ENCODE results near the gene DUSP5. TPM values are rescaled to one million over a fixed set of nuclear protein-coding genes. Genes with fewer than 3 reads are reported as not detected.
A peak's percentile ranks its signal among the peaks of the same experiment; 100 is the strongest.

Gene DUSP5
- total RNA-seq, 2 experiments from 2014 or later, result 64.3 to 66.2 TPM

DNA sequence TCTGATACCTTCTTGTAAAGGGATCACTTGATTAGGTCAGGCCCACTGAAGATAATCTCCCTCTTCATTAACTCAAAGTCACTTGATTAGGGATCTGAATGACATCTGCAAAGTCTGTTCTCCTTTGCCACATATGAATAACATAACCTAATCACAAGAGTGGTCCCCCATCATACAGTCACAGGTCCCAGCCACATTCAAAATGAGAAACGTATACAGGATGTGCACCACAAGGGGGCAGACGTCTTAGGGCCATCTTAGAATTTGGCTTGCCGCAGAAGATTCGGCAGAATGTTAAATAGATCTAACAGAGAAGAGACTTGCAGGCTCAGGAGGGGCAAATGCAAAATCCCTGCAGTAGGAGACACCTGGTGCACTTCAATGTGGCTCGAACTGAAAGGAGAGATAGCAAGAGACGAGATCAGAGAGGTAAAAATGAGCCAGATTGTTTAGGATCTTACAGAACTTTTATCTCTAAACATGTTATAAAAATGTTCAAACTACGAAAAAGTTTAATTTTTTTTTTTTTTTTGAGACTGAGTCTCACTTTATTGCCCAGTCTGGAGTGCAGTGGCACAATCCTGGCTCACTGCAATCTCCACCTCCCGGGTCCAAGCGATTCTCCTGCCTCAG, 59.4 kb downstream of the DUSP5 start:
- TF ChIP-seq, protein P1, sequence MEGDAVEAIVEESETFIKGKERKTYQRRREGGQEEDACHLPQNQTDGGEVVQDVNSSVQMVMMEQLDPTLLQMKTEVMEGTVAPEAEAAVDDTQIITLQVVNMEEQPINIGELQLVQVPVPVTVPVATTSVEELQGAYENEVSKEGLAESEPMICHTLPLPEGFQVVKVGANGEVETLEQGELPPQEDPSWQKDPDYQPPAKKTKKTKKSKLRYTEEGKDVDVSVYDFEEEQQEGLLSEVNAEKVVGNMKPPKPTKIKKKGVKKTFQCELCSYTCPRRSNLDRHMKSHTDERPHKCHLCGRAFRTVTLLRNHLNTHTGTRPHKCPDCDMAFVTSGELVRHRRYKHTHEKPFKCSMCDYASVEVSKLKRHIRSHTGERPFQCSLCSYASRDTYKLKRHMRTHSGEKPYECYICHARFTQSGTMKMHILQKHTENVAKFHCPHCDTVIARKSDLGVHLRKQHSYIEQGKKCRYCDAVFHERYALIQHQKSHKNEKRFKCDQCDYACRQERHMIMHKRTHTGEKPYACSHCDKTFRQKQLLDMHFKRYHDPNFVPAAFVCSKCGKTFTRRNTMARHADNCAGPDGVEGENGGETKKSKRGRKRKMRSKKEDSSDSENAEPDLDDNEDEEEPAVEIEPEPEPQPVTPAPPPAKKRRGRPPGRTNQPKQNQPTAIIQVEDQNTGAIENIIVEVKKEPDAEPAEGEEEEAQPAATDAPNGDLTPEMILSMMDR (IDR thresholded peaks at IDR 0.05), result peak; percentile 85
- H3K9me3 ChIP-seq (ENCODE audit: control insufficient read depth in 1 of 2, insufficient read depth in 1 of 2, low read length in 2 of 2), result no peaks in the 10 kb centered on the region
- H3K4me1 ChIP-seq (ENCODE audit: insufficient read depth, low read length), result peaks cover 5% of the 10 kb centered on the region
- H3K27ac ChIP-seq (ENCODE audit: low read depth in 1 of 2, low read length in 2 of 2), result no peak overlapping the region
- intact Hi-C loops (cut with DNase I, micrococcal nuclease), result loop anchor here (2.0 to 10.0 kb wide), 3 partner anchors 1580 to 1758 kb away; no protein-coding TSS in a partner anchor
- Mint-ChIP-seq H3K4me3 (no peak overlapping the region), H3K36me3 (ENCODE audit: low read depth) (no peaks in the 10 kb centered on the region), H3K9me3 (no peaks in the 10 kb centered on the region), H3K4me1 (ENCODE audit: low read depth) (peaks cover 4% of the 10 kb centered on the region), H3K27me3 (peaks cover 5% of the 10 kb centered on the region), H3K27ac (no peak overlapping the region)
- ChIA-PET POLR2A (no interaction called here), CTCF (interaction anchor here (1.5 kb wide), 1 partner anchor 8 kb away, joined by 8 read pairs; no protein-coding TSS in a partner anchor)
- H3K36me3 ChIP-seq (ENCODE audit: insufficient read depth, low read length), result no peaks in the 10 kb centered on the region
- peaks cover 0 to 4% of the 10 kb centered on the region in 2 experiments for H3K27me3 ChIP-seq (ENCODE audit: control insufficient read depth in 1 of 2, insufficient read depth in 2 of 2, low read length in 2 of 2)
- ATAC-seq (ENCODE audit: poor library complexity) (peak; percentile 98), DNase-seq (peak; percentile 42 to 86 (median 60))
- H3K4me3 ChIP-seq (ENCODE audit: low read length), result no peak overlapping the region

DNA sequence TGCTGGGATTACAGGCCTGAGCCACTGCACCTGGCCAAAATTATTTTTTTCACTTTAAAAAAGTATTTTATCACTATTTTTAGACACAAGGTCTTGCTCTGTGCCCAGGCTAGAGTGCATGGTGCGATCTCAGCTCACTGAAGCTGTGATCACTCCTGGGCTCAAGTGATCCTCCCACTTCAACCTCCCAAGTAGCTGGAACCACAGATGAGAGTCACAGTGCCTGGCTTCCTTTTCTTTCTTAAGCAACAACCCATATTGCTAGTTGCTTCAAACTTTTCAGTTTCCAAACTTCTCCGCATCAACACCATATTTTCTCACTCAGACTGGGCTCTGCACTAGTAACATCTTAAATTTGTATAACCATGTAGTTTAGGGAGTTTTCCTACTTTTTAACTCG, 60.3 kb downstream of the DUSP5 start:
- DNase-seq (no peak), ATAC-seq (ENCODE audit: poor library complexity) (no peak)
- no peak overlapping the region for H3K4me3 ChIP-seq (ENCODE audit: low read length)
- Mint-ChIP-seq H3K27me3 (peaks cover 13% of the 10 kb centered on the region), H3K4me3 (no peak overlapping the region), H3K4me1 (ENCODE audit: low read depth) (peaks cover 4% of the 10 kb centered on the region), H3K9me3 (no peaks in the 10 kb centered on the region), H3K36me3 (ENCODE audit: low read depth) (no peaks in the 10 kb centered on the region), H3K27ac (no peak overlapping the region)
- TF ChIP-seq, protein P1 (IDR thresholded peaks at IDR 0.05), result no peak
- H3K36me3 ChIP-seq (ENCODE audit: insufficient read depth, low read length), result no peaks in the 10 kb centered on the region
- ChIA-PET POLR2A (no interaction called here), CTCF (interaction anchor here (0.7 to 1.5 kb wide), 2 partner anchors 9 to 646 kb away, joined by 3 to 8 read pairs; no protein-coding TSS in a partner anchor)
- intact Hi-C loops (cut with DNase I, micrococcal nuclease), result loop anchor here in 1 of 2 experiments (5.0 to 10.0 kb wide), 2 partner anchors 1579 to 1757 kb away; no protein-coding TSS in a partner anchor
- H3K4me1 ChIP-seq (ENCODE audit: insufficient read depth, low read length), result peaks cover 5% of the 10 kb centered on the region
- no peaks in the 10 kb centered on the region for H3K27me3 ChIP-seq (ENCODE audit: control insufficient read depth in 1 of 2, insufficient read depth in 2 of 2, low read length in 2 of 2)
- no peaks in the 10 kb centered on the region for H3K9me3 ChIP-seq (ENCODE audit: control insufficient read depth in 1 of 2, insufficient read depth in 1 of 2, low read length in 2 of 2)
- H3K27ac ChIP-seq (ENCODE audit: low read depth in 1 of 2, low read length in 2 of 2), result no peak overlapping the region

DNA sequence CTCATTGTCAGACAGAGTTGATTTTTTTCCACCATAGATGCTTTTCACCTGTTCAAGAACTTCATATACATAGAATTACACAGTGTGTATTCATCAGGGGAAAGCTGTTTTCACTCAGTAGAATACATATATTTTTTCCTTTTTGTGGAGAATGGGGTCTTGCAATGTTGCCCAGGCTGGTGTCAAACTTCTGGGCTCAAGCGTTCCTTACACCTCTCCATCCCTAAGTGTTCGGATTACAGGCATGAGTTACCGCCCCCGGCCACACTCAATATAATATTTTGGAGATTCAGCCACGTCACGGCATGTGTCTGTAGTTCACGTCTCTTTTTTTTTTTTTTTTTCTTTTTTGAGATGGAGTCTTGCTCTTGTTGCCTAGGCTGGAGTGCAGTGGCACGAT, 62.3 kb downstream of the DUSP5 start:
- no peak for DNase-seq
- Histone ChIP-seq H3K36me3 (ENCODE audit: insufficient read depth, low read length) (no peaks in the 10 kb centered on the region), H3K27me3 (ENCODE audit: control insufficient read depth in 1 of 2, insufficient read depth in 2 of 2, low read length in 2 of 2) (no peaks in the 10 kb centered on the region), H3K4me1 (ENCODE audit: insufficient read depth, low read length) (peaks cover 5% of the 10 kb centered on the region), H3K4me3 (ENCODE audit: low read length) (no peak overlapping the region), H3K9me3 (ENCODE audit: control insufficient read depth in 1 of 2, insufficient read depth in 1 of 2, low read length in 2 of 2) (no peaks in the 10 kb centered on the region), H3K27ac (ENCODE audit: low read depth in 1 of 2, low read length in 2 of 2) (no peak overlapping the region)
- intact Hi-C loops (cut with DNase I, micrococcal nuclease), result loop anchor here in 1 of 2 experiments (10.0 kb wide), 1 partner anchor 555 kb away; the partner anchor contains the start of gene ADD3
- ChIA-PET POLR2A (interaction anchor here (1.1 kb wide), 1 partner anchor 10 kb away, joined by 3 read pairs; no protein-coding TSS in a partner anchor), CTCF (no interaction called here)
- TF ChIP-seq, protein P1 (IDR thresholded peaks at IDR 0.05), result no peak
- H3K4me1 Mint-ChIP-seq (ENCODE audit: low read depth), result peaks cover 4% of the 10 kb centered on the region
- peaks cover 29% of the 10 kb centered on the region for H3K27me3 Mint-ChIP-seq
- H3K36me3 Mint-ChIP-seq (ENCODE audit: low read depth), result no peaks in the 10 kb centered on the region
- no peak for ATAC-seq (ENCODE audit: poor library complexity)
- H3K9me3 Mint-ChIP-seq, result no peaks in the 10 kb centered on the region
- no peak overlapping the region for H3K27ac Mint-ChIP-seq
- no peak overlapping the region for H3K4me3 Mint-ChIP-seq

Other genes starting within 250 kb of the DUSP5 start
- gene SMNDC1, start 193.0 kb upstream of the DUSP5 start, total RNA-seq, result 10 to 100 TPM; 40.2 to 48.1 TPM
- gene SMC3, start 69.8 kb downstream of the DUSP5 start, total RNA-seq, result 10 to 100 TPM; 46.8 to 48.0 TPM
- gene RBM20, start 146.4 kb downstream of the DUSP5 start, total RNA-seq, result 1 to 10 TPM in 1 of 2 experiments, under 1 TPM in 1; 0.91 to 1.1 TPM